CD4-positive, alpha-beta T cell treated with Interleukin-10 for 1 hour (primary cell): ENCODE results near the gene ZBTB39.
"Not testable (repeated sequence)": the region's sequence is repeated elsewhere in the genome, so short reads cannot be mapped to it uniquely, and the experiment has no call there.

ENCODE experiments used
- DNase-seq: peaks from one replicate; pipeline ENCODE4 v3.0.0-alpha.2; 2020

Gene ZBTB39

DNA sequence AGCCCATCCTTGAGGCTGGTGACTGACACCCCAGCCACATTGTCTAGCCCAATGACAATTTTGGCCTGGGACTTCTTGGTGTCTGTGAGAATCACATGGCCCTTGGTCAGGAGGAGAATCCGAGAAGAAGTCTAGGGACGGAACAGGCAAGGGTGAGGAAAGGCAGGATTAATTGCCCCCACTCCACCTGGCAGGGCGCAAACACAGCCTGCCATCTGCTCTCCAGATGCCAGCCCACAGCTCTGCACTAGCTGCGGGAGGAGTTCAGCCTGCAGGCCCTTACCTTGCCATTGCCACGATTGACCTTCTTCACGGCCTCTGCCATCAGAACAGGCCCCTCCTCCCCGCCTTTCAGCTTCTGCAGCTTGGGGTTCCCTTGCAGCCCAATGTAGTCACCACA, 23.1 kb upstream of the ZBTB39 start:
- DNase-seq = no peak

- DNase-seq = no peak
Measured at GRCh38 chr12:57027805-57028153, 21.4 kb upstream of the ZBTB39 start.

DNA sequence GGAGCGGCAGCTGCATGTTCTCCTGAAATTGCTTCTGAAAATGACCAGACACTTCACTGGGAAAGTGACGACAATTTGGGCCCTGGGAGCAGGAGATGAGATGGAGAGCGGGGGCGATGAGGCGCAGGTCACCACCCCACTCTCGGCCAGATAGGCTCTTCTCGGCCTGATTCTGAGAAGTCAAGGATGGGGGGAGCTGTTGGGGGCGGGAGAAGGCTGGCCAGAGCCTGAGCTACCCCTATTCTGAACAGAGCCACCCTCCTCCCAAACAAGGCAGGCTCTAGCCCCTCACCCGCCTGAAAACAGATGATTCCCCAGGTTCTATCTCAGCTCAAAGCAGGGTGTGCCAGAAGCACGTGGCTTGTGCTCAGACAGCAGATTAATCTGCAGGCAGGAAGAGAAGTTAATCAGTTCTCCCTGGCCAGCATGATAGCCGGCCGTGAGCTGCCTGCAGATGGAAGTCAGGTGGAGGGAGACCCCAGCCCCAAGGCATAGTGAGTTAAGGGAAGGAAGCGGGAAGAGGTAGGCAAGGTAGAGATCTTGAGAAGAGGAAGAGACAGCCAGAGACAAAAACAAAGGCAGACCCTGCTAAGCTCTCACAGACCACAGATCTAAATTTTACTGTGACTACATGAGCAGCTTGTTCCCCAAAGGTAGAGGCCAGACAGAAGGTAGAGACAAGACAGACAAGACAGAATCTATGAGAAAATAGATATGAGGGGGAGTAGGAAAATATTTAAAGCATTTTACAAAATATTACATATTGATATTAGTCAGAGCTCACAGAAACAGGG, 20.9 kb upstream of the ZBTB39 start:
- DNase-seq = no peak

- DNase-seq = no peak
Measured at GRCh38 chr12:57025196-57025595, 18.9 kb upstream of the ZBTB39 start.

DNA sequence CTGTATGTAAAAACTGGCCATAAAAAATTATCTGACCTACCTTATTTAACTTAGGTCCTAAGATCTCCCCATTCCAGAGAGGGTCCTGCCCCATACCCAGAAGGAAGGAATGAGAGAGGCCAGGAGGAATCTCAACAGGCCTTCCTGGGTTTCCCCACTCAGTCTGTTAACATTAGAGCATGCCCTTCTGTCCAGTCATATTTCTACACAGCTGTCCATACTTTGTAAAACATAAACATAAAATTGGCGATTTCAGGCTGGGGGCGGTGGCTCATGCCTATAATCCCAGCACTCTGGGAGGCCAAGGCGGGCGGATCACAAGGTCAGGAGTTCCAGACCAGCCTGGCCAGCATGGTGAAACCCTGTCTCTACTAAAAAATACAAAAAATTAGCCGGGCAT, 16.0 kb upstream of the ZBTB39 start:
- DNase-seq = not testable (repeated sequence)

DNA sequence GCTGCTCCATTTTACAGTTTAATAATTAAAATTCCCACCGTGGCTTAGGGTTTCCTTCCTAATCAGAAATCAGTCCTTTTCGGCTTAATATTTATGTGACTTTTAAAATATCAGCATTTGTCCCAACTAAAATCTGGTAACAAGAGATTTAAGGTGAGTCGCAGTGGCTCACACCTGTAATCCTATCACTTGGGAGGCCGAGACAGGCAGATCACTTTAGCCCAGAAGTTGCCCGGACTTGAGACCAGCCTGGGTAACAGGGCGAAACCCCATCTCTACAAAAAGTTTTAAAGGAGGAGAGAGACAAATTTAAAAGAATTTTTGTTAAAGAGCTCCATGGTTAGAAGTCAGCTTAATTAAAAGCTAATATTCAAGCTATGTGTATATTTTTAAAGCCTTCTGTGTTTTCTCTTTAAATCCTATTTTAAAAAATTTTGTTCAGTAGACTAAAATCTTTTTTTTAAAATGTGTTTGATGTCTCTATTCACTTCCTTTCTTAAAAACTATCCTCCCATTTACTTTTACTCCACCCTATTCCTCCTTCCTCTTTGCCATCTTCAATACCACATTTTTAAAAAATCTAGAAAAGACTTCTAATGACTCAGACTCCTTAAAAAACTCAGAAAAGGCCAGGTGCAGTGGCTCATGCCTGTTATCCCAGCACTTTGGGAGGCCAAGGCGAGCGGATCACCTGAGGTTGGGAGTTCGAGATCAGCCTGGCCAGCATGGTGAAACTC, 13.8 kb upstream of the ZBTB39 start:
- no peak for DNase-seq

DNA sequence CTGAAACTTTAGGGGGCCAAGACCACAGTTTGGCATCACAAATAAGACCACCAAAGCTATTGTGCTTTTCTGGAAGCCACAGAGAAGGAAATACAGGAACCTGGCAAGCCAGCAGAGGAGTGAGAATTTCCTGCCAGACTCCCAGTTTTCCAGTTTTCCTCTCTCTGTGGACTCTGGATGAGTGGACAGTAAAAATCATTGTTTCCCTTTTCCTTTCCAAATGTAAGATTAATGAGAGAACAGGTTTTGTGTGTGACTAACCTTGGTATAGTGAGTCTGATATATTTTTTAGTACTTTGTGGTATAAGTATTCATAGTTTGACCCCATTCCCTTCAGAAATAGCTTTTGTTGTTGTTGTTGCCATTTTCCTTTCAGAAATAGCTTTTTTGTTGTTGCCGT, 12.6 kb upstream of the ZBTB39 start:
- DNase-seq = no peak

- not testable (repeated sequence) for DNase-seq
Measured at GRCh38 chr12:57018353-57018752, 12.0 kb upstream of the ZBTB39 start.

DNA sequence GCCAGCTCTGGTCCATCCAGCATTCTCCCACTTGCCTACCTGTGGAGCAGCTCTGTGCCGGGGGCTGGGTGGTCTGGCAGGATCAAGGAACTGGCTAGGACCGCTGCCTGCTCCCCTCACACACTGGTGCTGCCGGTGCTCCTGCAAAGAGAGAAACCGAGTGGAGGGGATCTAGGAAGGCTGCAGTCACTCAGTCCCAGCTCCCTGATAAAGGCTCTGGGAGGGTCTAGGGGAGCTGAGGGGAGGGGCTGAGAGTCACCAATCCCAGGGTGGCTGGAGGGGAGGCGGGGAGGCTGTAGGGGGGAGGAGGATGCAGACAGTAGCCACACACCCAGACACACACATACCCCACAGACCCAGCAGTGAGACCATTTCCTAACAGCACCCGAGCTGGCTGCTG, 10.0 kb upstream of the ZBTB39 start, which contains the start of gene TAC3:
Gene TAC3 (minus strand): TSS at position 182 of the 400 bp plus-strand sequence. CDS start 732 bp downstream, outside the sequence.
- DNase-seq = no peak

- DNase-seq = no peak
Measured at GRCh38 chr12:57012600-57013465, 6.5 kb upstream of the ZBTB39 start.

GRCh38 chr12:57011438-57012424, 5.4 kb upstream of the ZBTB39 start:
- peak; percentile 40 for DNase-seq

DNA sequence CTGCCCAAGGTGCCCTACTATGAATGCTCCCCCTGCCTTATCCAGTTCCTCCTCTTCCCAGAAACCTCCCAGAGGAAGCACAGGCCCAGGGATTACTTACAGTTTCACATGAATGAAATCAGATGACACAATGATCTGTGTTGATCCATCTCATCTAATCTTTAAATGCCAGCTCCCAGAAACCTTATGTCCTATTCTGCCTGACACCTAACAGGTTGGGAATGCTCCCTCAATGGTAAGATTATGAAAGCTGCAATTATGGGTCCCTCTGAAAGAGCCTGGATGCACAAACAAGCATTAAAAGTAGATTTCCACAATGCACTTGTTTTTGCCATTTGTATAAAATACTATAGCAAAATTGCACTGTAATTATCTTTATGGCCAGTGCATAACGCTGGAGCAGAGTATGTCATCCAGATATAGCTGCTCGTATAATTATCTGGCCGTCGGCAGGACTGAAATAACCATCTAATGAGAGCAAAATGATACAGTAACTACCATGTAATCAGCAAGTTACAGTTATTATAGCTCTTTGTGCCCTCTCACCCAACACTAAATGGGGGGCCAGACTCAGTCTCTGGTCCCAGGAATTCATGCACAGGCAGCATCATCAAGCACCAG, 4.4 kb upstream of the ZBTB39 start:
- DNase-seq = no peak

- DNase-seq = no peak
Measured at GRCh38 chr12:57009949-57010626, 3.7 kb upstream of the ZBTB39 start.

- DNase-seq = peak; percentile 71
Measured at GRCh38 chr12:57008178-57008577, 1.8 kb upstream of the ZBTB39 start.

GRCh38 chr12:57006809-57007475, 596 bp upstream of the ZBTB39 start:
- DNase-seq = peak; percentile 26

- no peak for DNase-seq
Measured at GRCh38 chr12:57004651-57005050, 1.7 kb downstream of the ZBTB39 start.

GRCh38 chr12:57003395-57003794, 3.0 kb downstream of the ZBTB39 start:
- DNase-seq = no peak

DNA sequence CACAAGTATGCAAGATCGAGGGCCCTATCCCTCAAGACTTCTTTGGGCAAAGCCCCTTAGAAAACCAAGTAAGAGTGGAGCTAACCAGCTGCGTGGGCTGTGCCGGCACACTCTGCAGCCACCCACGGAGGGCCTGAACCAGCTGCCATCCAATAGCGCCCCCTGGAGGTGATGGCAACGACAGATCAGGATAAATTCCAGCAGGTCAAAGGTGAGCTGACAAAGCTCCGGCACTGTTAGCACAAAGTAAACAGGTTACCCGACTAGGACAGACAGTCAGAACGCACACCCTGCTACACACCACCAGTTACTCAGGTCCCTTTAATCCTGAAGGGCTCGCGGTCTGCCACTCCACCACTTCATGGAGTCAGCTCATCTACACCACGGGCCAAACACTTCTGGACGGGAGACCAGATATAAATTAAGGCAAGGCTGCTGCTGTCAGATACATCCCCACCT, 4.9 kb downstream of the ZBTB39 start:
- DNase-seq = peak; percentile 80

- no peak for DNase-seq
Measured at GRCh38 chr12:57000393-57000792, 6.0 kb downstream of the ZBTB39 start.

GRCh38 chr12:56999456-56999855, 6.9 kb downstream of the ZBTB39 start:
- no peak for DNase-seq
